Caco-2 (cell line): Measurements from ENCODE around the gene PHIP. TPM values are rescaled to one million over a fixed set of nuclear protein-coding genes. Genes with fewer than 3 reads are reported as not detected.

Experiments
- BruUV-seq: library from RNA; stranded (reverse); fragments of 400-500 nt; replicated peaks from 2 replicates; lab custom pipeline; 2021; lab: Mats Ljungman, UMichigan
- CTCF ChIA-PET: fragments of 300-600 bp; sonication (Branson Sonifier 250); formaldehyde crosslinking; loops from one replicate; lab custom pipeline; 2022; ENCODE audit warnings: antibody characterized with exemption; lab: Charles Lee
- POLR2A ChIA-PET: fragments of 300-600 bp; sonication (Branson Sonifier 250); formaldehyde crosslinking; loops from one replicate; lab custom pipeline; 2022; ENCODE audit warnings: antibody characterized with exemption; lab: Charles Lee
- DNase-seq, 2 experiments: peaks; one replicate each; pipeline versions ENCODE4 v3.0.0 to v3.0.0-alpha.2; 2020 to 2022
- H3K27me3 ChIP-seq: replicated peaks from 2 replicates; pipeline ENCODE4 v1.6.0; 2011; ENCODE audit warnings: low read length; ENCODE audit not compliant: control insufficient read depth, insufficient read depth
- H3K36me3 ChIP-seq: 2 replicates; pipeline ENCODE4 v1.5.1; 2011; ENCODE audit warnings: low read length; ENCODE audit not compliant: control insufficient read depth, insufficient read depth
- H3K4me1 ChIP-seq: fragments of 250-450 bp; sonication (Bioruptor Pico); 2 replicates; pipeline ENCODE4 v1.5.1; 2020; ENCODE audit warnings: mild to moderate bottlenecking
- H3K4me3 ChIP-seq: 2 replicates; pipeline ENCODE4 v1.5.1; 2011; ENCODE audit warnings: low read depth, mild to moderate bottlenecking, control low read depth, low read length
- H3K9me3 ChIP-seq: fragments of 250-450 bp; sonication (Bioruptor Pico); 2 replicates; pipeline ENCODE4 v1.5.1; 2020; ENCODE audit warnings: mild to moderate bottlenecking, moderate library complexity
- H3K27ac Mint-ChIP-seq: one replicate; pipeline ENCODE4 v1.8.0; 2022; ENCODE audit warnings: mixed read lengths; ENCODE audit not compliant: unreplicated experiment
- H3K27me3 Mint-ChIP-seq: one replicate; pipeline ENCODE4 v1.8.0; 2022; ENCODE audit warnings: mixed read lengths; ENCODE audit not compliant: insufficient read depth, unreplicated experiment
- H3K36me3 Mint-ChIP-seq: one replicate; pipeline ENCODE4 v1.8.0; 2022; ENCODE audit warnings: mild to moderate bottlenecking, mixed read lengths; ENCODE audit not compliant: insufficient read depth, unreplicated experiment
- H3K4me1 Mint-ChIP-seq: one replicate; pipeline ENCODE4 v1.8.0; 2022; ENCODE audit warnings: low read depth, mixed read lengths; ENCODE audit not compliant: unreplicated experiment
- H3K4me3 Mint-ChIP-seq: one replicate; pipeline ENCODE4 v1.8.0; 2022; ENCODE audit warnings: mild to moderate bottlenecking, moderate library complexity, mixed read lengths; ENCODE audit not compliant: unreplicated experiment
- H3K9me3 Mint-ChIP-seq: one replicate; pipeline ENCODE4 v1.8.0; 2022; ENCODE audit warnings: mixed read lengths; ENCODE audit not compliant: unreplicated experiment
- CTCF ChIP-seq, 2 experiments: fragments of 200-600 bp in 1 of 2; IDR thresholded peaks; 1 replicate in 1 of 2; 2 replicates in 1 of 2; pipeline versions ENCODE4 v1.5.1 to v1.8.0; 2011 to 2022; ENCODE audit warnings: antibody characterized with exemption in 1 of 2, control low read depth in 1 of 2, inconsistent platforms in 1 of 2, low read depth in 1 of 2, low read length in 1 of 2, mild to moderate bottlenecking in 1 of 2, moderate library complexity in 1 of 2; ENCODE audit not compliant: insufficient read depth in 1 of 2, severe bottlenecking in 1 of 2, unreplicated experiment in 1 of 2
- intact Hi-C: fragments of 100-400 bp; cut with micrococcal nuclease; formaldehyde crosslinking; loops from one replicate; pipeline ENCODE4 v1.10.0; 2022; ENCODE audit not compliant: unreplicated experiment
- total RNA-seq: library from RNA; stranded (reverse); gene quantifications from 2 replicates; pipeline ENCODE4 v1.2.3, GENCODE V29; 2022

PHIP gene
- total RNA-seq, 1 experiment from 2014 or later = 31.2 TPM

GRCh38 chr6:78947529-78947928, 130.5 kb downstream of the PHIP start:
- Mint-ChIP-seq H3K4me3 (no peak overlapping the region), H3K36me3 (peaks cover 87% of the 10 kb centered on the region), H3K27ac (no peak overlapping the region), H3K4me1 (no peaks in the 10 kb centered on the region), H3K27me3 (no peaks in the 10 kb centered on the region), H3K9me3 (peaks cover 32% of the 10 kb centered on the region)
- H3K36me3 ChIP-seq = peaks cover 2% of the 10 kb centered on the region
- CTCF ChIA-PET = no interaction called here
- no peak overlapping the region for H3K4me3 ChIP-seq
- TF ChIP-seq CTCF (IDR thresholded peaks at IDR 0.05; ENCODE audit: insufficient read depth in 1 of 2, low read depth in 1 of 2, low read length in 1 of 2, severe bottlenecking in 1 of 2, unreplicated experiment in 1 of 2) = no peak
- no TSS peak for BruUV-seq
- peaks cover 20% of the 10 kb centered on the region for H3K9me3 ChIP-seq
- POLR2A ChIA-PET = no interaction called here
- intact Hi-C loops = no loop called here
- DNase-seq = no peak
- no peaks in the 10 kb centered on the region for H3K27me3 ChIP-seq
- H3K4me1 ChIP-seq = no peaks in the 10 kb centered on the region

GRCh38 chr6:78942446-78942845, 135.6 kb downstream of the PHIP start:
- intact Hi-C loops = no loop called here

GRCh38 chr6:78936515-78936914, 141.5 kb downstream of the PHIP start:
- Mint-ChIP-seq H3K36me3 (peaks cover 23% of the 10 kb centered on the region), H3K27ac (no peak overlapping the region), H3K4me1 (no peaks in the 10 kb centered on the region), H3K4me3 (no peak overlapping the region), H3K9me3 (no peaks in the 10 kb centered on the region), H3K27me3 (no peaks in the 10 kb centered on the region)
- Histone ChIP-seq H3K4me3 (no peak overlapping the region), H3K9me3 (no peaks in the 10 kb centered on the region), H3K36me3 (no peaks in the 10 kb centered on the region), H3K4me1 (no peaks in the 10 kb centered on the region), H3K27me3 (no peaks in the 10 kb centered on the region)
- POLR2A ChIA-PET = interaction anchor here (0.5 kb wide), 1 partner anchor 17 kb away, joined by 3 read pairs; no protein-coding TSS in a partner anchor
- DNase-seq = no peak
- no peak for TF ChIP-seq CTCF (IDR thresholded peaks at IDR 0.05; ENCODE audit: insufficient read depth in 1 of 2, low read depth in 1 of 2, low read length in 1 of 2, severe bottlenecking in 1 of 2, unreplicated experiment in 1 of 2)
- CTCF ChIA-PET = interaction anchor here (0.6 kb wide), 1 partner anchor 23 kb away, joined by 3 read pairs; no protein-coding TSS in a partner anchor
- no TSS peak for BruUV-seq
- intact Hi-C loops = no loop called here

More at GRCh38 chr6:78942446-78942845, 135.6 kb downstream of the PHIP start:
- ChIA-PET POLR2A (no interaction called here), CTCF (no interaction called here)
- DNase-seq = no peak
- H3K27me3 ChIP-seq = no peaks in the 10 kb centered on the region
- no TSS peak for BruUV-seq
- Mint-ChIP-seq H3K4me1 (no peaks in the 10 kb centered on the region), H3K9me3 (no peaks in the 10 kb centered on the region), H3K4me3 (no peak overlapping the region), H3K27ac (no peak overlapping the region), H3K36me3 (peaks cover 63% of the 10 kb centered on the region), H3K27me3 (no peaks in the 10 kb centered on the region)
- H3K36me3 ChIP-seq = no peaks in the 10 kb centered on the region
- no peaks in the 10 kb centered on the region for H3K4me1 ChIP-seq
- no peak overlapping the region for H3K4me3 ChIP-seq
- TF ChIP-seq CTCF (IDR thresholded peaks at IDR 0.05; ENCODE audit: insufficient read depth in 1 of 2, low read depth in 1 of 2, low read length in 1 of 2, severe bottlenecking in 1 of 2, unreplicated experiment in 1 of 2) = no peak
- H3K9me3 ChIP-seq = no peaks in the 10 kb centered on the region
